Measurements from ENCODE around the gene KCNQ5.

The KCNQ5 gene

GRCh38 chr6:72683797-72684196, 61.9 kb downstream of the KCNQ5 start:
- no peak for DNase-seq

GRCh38 chr6:72689107-72689954, 67.5 kb downstream of the KCNQ5 start:
- no peak for DNase-seq

- no peak for DNase-seq
These were observed 69.4 kb downstream of the KCNQ5 start for GRCh38 chr6:72691249-72691648.

- no peak for DNase-seq
These were observed 74.2 kb downstream of the KCNQ5 start for GRCh38 chr6:72696055-72696454.

DNA sequence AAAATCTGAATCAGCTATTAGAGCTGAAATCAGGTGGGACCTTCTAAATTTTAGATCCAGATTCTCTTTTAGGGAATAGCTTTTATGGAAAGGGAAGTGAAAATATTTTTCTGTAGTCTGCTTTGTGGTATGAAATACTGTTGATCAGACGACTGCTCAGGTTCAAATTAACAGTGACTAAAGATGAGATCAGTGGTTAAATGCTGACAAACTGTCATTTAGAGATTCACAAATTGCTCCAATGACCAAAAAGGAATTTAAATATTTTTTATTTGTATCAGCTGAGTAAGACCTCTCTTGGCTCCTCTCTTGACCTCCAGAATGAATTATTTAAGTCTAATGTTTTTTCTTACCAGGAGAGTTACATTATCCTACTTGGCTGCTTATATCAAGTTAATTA, 77.3 kb downstream of the KCNQ5 start:
- DNase-seq: no peak

DNA sequence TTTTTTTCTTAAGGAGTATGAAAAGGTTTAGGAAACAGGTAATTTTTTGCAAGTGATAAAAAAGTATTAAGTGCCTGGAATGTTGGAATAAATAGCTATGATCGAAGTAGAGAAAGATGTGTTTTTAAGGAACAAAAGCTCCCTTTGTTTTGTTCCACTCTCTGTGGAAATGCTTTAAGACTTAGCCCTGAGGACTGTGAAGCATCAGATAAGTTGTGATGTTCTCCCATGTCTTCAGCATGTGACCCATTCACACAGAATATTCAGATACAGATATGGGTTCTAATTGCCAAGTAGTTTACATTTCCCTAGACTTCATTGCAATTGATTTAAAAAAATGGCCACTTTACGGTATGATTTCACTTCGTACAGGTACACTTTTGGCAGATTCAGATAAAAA, 80.6 kb downstream of the KCNQ5 start:
- DNase-seq: no peak

DNA sequence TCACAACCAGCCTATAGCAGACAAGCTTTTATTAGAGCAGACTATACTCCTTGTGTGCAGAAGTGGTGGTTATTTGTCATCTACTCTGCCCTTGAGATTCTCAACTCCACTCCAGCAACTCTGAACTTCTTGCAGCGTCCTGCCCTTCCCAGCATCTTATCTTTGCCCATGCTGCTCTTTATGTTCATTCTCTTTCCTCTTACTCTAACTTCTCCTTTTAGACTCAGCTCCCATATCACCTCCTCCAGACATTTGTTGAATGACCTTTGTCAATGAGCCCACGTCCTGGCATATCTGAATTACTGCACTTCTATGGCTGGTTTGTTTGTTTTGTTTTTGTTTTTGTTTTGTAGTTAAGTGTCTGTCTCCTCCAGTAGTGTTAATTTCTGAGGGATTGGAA, 81.2 kb downstream of the KCNQ5 start:
- no peak for DNase-seq

- no peak for DNase-seq
These were observed 83.1 kb downstream of the KCNQ5 start for GRCh38 chr6:72704979-72705378.

- no peak for DNase-seq
These were observed 87.6 kb downstream of the KCNQ5 start for GRCh38 chr6:72709431-72709830.

- no peak for DNase-seq
These were observed 89.9 kb downstream of the KCNQ5 start for GRCh38 chr6:72711731-72712130.

- DNase-seq: no peak
These were observed 91.0 kb downstream of the KCNQ5 start for GRCh38 chr6:72712910-72713309.

- no peak for DNase-seq
These were observed 93.3 kb downstream of the KCNQ5 start for GRCh38 chr6:72715119-72715518.

GRCh38 chr6:72716916-72717315, 95.1 kb downstream of the KCNQ5 start:
- no peak for DNase-seq

DNA sequence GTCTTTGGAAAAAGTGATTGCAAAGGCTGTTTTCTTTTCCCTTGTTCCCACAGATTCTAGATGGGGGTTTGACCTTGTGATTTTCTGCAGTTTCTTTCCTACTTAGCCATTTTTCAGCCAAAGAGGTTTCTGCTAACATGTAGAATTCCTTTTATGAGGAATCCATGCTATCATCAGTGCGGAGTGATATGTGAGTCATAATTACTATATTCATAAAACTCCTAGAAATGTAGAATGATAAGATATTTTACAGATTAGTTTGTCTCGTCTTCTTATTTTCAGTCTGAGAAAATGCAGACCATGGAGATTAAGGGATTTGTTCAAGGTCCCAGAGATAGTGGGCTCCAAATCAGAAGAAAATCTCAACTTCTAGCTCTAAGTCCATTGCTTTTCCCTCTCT, 98.6 kb downstream of the KCNQ5 start:
- DNase-seq: no peak

DNA sequence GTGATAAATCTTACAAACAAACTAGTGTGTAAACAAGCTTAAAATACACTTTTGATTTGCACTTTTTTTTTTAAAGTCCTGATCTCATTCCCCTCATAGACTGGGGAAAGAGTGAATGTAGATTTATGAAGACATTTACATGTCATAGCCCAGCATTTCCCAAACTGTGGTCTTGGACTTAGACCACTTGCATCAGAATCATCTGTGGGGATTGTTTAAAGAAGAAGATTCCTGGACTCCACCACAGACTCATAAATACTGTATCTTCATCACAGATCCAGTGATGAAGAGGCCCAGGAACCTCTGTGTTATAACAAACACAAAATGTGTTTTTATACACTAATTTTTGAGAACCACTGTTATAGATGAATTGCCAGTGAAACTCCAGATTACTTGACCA, 99.5 kb downstream of the KCNQ5 start:
- DNase-seq: no peak

GRCh38 chr6:72724545-72724944, 102.7 kb downstream of the KCNQ5 start:
- no peak for DNase-seq

DNA sequence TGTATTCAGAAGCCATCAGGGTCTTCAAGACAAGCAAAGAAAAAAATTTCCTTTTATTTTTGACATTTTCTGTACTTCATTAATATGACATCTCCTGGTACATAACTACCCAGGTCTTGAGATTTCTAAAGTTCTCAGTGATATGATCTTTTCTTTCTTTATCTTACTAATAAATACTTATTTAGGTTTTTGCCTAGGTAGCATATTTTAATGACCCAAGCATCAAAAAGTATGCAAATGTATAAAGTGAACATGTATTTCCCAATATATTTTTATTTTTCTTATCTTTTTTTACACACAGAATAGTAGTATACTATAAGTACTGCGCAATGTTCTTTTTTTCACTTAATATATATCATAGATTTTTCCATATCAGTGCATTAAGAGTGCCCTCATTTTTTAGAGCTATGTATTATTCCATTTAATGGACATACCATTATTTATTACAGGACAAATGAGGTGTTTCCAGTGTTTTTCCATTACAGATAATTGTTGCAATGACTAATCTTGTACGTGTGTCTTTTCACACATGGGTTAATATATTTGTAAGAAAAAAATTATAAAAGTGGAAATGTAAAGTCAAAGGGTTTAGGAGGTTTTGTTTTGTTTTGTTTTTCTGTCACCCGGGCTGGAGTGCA, 107.0 kb downstream of the KCNQ5 start:
- no peak for DNase-seq

GRCh38 chr6:72733045-72733444, 111.2 kb downstream of the KCNQ5 start:
- no peak for DNase-seq

DNA sequence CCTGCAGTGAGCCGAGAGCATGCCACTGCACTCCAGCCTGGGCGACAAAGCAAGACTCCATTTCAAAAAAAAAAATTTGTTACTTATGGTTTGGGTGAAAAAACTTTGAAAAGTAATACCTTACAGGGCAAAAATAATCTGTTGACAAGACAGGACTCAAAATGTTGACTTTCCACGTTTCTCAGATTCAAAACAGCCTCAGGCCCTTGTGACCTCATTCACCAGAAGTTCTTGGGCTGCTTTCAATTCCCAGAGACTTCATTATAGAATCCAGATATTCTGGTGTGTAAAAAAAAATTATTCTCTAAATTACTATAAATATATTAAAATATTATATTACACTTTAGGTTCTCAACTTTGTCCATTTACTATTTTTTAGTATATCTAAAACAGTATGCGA, 116.2 kb downstream of the KCNQ5 start:
- DNase-seq: no peak

DNA sequence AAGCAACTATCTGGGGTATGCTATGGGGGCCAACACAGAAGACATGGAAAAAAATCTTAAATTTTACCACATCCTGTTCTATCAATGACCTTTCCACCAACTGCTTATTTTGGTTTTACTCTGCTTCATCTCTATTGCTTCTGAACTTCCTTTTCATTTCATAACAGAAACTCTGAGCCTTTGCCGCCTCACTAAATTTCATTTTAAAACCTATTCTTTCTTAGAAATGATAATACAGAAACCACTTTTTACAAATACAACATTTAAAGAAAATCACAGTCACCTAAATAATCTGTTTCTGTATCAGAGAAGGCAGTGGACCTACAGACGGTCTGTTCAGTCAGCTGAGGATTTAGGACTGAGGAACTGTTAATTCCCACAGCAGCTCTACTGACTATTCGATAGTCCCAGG, 117.5 kb downstream of the KCNQ5 start:
- DNase-seq: no peak

DNA sequence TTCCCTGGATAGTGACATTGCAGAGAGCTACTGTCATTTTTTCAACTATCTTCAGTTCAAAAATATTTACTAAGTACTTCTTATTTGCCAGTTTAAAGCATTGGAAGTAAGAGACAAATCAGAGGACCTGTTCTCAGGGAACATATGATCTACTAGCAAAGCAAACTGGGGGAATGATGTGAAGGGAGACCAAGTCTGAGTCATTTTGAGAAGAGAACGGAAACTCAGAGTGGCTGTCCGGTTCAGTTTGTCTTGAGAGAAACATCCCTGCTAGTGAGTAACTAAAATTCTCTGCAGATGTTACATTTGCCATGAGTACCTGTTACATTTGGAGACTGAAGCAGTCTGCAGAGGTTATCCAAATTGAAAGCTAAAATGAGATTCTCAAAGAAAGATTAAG, 118.3 kb downstream of the KCNQ5 start:
- no peak for DNase-seq

DNA sequence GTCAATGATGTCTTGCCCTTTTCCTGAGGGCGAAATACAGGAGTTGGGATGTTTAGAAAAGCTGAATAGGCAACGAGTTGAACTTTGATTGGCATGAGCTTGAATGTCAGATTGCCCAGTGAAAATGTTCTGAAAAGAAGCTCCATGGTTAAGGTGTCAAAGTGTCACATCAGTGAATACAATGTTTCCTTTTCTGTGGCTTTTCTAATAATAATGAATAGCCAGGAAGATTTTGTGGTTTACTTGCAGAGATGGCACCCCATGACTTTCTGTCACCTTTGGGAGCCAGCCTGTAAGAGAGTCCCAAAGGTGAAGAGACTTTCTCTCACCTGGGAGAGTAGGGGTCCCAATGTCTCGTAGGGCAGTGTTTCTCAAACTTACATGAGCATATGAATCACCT, 119.2 kb downstream of the KCNQ5 start:
- DNase-seq: no peak

- DNase-seq: no peak
These were observed 120.3 kb downstream of the KCNQ5 start for GRCh38 chr6:72742001-72742673.

DNA sequence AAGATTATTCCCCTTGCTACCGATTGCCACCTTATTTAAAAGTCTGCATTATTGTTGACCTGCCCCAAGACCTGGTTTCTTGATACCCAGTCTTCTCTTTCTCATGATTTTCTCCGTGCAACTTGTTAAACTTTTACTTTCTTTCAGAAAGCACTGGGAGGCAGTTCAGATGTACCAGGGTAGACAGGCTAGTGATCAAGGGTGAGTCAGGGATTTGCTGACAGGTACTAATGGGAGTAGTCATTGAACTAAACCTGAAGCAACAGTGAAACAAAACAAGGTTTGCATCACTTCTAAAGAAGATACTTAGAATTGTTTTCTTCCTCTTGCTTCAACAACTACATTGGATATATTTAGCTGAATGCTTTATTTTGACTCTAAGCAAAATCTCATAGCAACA, 124.4 kb downstream of the KCNQ5 start:
- no peak for DNase-seq
